Endothelial cell of umbilical vein (primary cell): Measurements from ENCODE around the gene CAPN12. TPM values are rescaled to one million over a fixed set of nuclear protein-coding genes. Genes with fewer than 3 reads are reported as not detected.

Experiments
- BruUV-seq: library from RNA; stranded (reverse); fragments of 400-500 nt; replicated peaks from 2 replicates; lab custom pipeline; 2021; lab: Mats Ljungman, UMichigan
- CTCF ChIA-PET: fragments of 300-600, 350-600 bp; sonication (Branson Sonifier 250); formaldehyde crosslinking; loops from one replicate; lab custom pipeline; 2021; ENCODE audit warnings: antibody characterized with exemption, inconsistent platforms; lab: Charles Lee
- POLR2A ChIA-PET: fragments of 300-600, 350-600 bp; sonication (Branson Sonifier 250); formaldehyde crosslinking; loops from one replicate; lab custom pipeline; 2021; ENCODE audit warnings: antibody characterized with exemption, inconsistent platforms; lab: Charles Lee
- DNase-seq: peaks from one replicate; pipeline ENCODE4 v3.0.0-alpha.2; 2011; ENCODE audit warnings: low read depth, low spot score
- FAIRE-seq: peaks from 2 replicates; lab custom pipeline; 2011; peaks lifted over from hg19 to GRCh38; lab: Jason Lieb, UNC
- H2AFZ ChIP-seq: 2 replicates; pipeline ENCODE4 v1.6.0; 2012; ENCODE audit warnings: low read depth, low read length, control low read depth, inconsistent platforms
- H3K27ac ChIP-seq: 2 replicates; pipeline ENCODE4 v1.5.1; 2011; ENCODE audit warnings: low read depth, mild to moderate bottlenecking, control low read depth, low read length, moderate library complexity; ENCODE audit not compliant: insufficient read depth
- H3K27me3 ChIP-seq, 2 experiments: 2 replicates each; pipeline versions ENCODE4 v1.6.0 to v1.6.1; 2011; ENCODE audit warnings: low read length in 2 of 2, mixed read lengths in 1 of 2; ENCODE audit not compliant: control insufficient read depth in 2 of 2, insufficient read depth in 2 of 2
- H3K36me3 ChIP-seq, 2 experiments: 2 replicates in 1 of 2; 3 replicates in 1 of 2; pipeline ENCODE4 v1.5.1; 2011; ENCODE audit warnings: low read length in 2 of 2, mild to moderate bottlenecking in 1 of 2, moderate library complexity in 1 of 2; ENCODE audit not compliant: control insufficient read depth in 2 of 2, insufficient read depth in 2 of 2; ENCODE audit errors: extremely low read depth in 1 of 2
- H3K4me1 ChIP-seq: 3 replicates; pipeline ENCODE4 v1.5.1; 2011; ENCODE audit warnings: mild to moderate bottlenecking, low read length; ENCODE audit not compliant: control insufficient read depth, insufficient read depth; ENCODE audit errors: extremely low read depth
- H3K4me2 ChIP-seq: 2 replicates; pipeline ENCODE4 v1.6.1; 2011; ENCODE audit warnings: low read length, control low read depth, mixed read lengths; ENCODE audit not compliant: insufficient read depth
- H3K4me3 ChIP-seq, 3 experiments: fragments of 200-600 bp in 1 of 3; sonication (generic), shearing (Covaris generic) in 1 of 3; replicated peaks in 1 of 3; 2 replicates each; pipeline ENCODE4 v1.5.1; 2011 to 2016; ENCODE audit warnings: control low read depth in 3 of 3, low read length in 3 of 3, mild to moderate bottlenecking in 2 of 3, inconsistent platforms in 1 of 3, low read depth in 1 of 3, moderate library complexity in 1 of 3; ENCODE audit not compliant: insufficient read depth in 1 of 3
- H3K79me2 ChIP-seq: 2 replicates; pipeline ENCODE4 v1.6.0; 2012; ENCODE audit warnings: low read length, inconsistent platforms; ENCODE audit not compliant: control insufficient read depth, insufficient read depth
- H3K9ac ChIP-seq: replicated peaks from 2 replicates; pipeline ENCODE3; 2011; ENCODE audit warnings: low read length, control low read depth; ENCODE audit not compliant: insufficient read depth; ENCODE audit errors: extremely low read depth
- H3K9me1 ChIP-seq: replicated peaks from 3 replicates; pipeline ENCODE4 v1.6.0; 2011; ENCODE audit warnings: mild to moderate bottlenecking, low read length; ENCODE audit not compliant: control insufficient read depth, insufficient read depth; ENCODE audit errors: extremely low read depth
- H3K9me3 ChIP-seq: replicated peaks from 2 replicates; pipeline ENCODE4 v1.5.1; 2012; ENCODE audit warnings: low read length, inconsistent platforms; ENCODE audit not compliant: control insufficient read depth, insufficient read depth
- H4K20me1 ChIP-seq: replicated peaks from 2 replicates; pipeline ENCODE3; 2011; ENCODE audit warnings: mild to moderate bottlenecking, low read length; ENCODE audit not compliant: control insufficient read depth, insufficient read depth; ENCODE audit errors: extremely low read depth
- EZH2 ChIP-seq: IDR thresholded peaks from 2 replicates; pipeline ENCODE4 v1.6.1; 2012; ENCODE audit warnings: borderline replicate concordance, low read depth, mild to moderate bottlenecking, moderate library complexity, low read length, inconsistent platforms; ENCODE audit not compliant: severe bottlenecking
- FOS ChIP-seq: IDR thresholded peaks from 2 replicates; pipeline ENCODE4 v1.6.1; 2011; ENCODE audit warnings: mild to moderate bottlenecking, low read length, moderate library complexity, borderline replicate concordance; ENCODE audit not compliant: insufficient read depth
- GATA2 ChIP-seq: IDR thresholded peaks from 2 replicates; pipeline ENCODE4 v1.7.0; 2011; ENCODE audit warnings: low read depth, mild to moderate bottlenecking, moderate library complexity, mixed read lengths, low read length; ENCODE audit not compliant: insufficient read length, insufficient read depth
- JUN ChIP-seq: IDR thresholded peaks from 2 replicates; pipeline ENCODE4 v1.6.1; 2011; ENCODE audit warnings: borderline replicate concordance, low read depth; ENCODE audit not compliant: insufficient read length, insufficient read depth
- MAX ChIP-seq: IDR thresholded peaks from 2 replicates; pipeline ENCODE4 v1.6.1; 2011; ENCODE audit not compliant: insufficient read depth, insufficient read length
- MYC ChIP-seq: IDR thresholded peaks from one replicate; pipeline ENCODE4 v1.6.1; 2011; ENCODE audit warnings: mild to moderate bottlenecking, low read depth, low read length
- POLR2A ChIP-seq: IDR thresholded peaks from 2 replicates; pipeline ENCODE4 v1.6.1; 2012; ENCODE audit warnings: low read depth, mild to moderate bottlenecking, control low read depth, low read length
- POLR2AphosphoS5 ChIP-seq: IDR thresholded peaks from 2 replicates; pipeline ENCODE4 v1.6.1; 2012; ENCODE audit warnings: low read depth, mild to moderate bottlenecking, control low read depth, low read length, moderate library complexity; ENCODE audit not compliant: insufficient read depth
- dilution Hi-C: fragments of 300-500 bp; cut with MboI; formaldehyde crosslinking; loops from one replicate; pipeline ENCODE4 v1.15.0; 2019; ENCODE audit warnings: low sequenced_read_pairs; ENCODE audit not compliant: extremely low pct_ligation_motif_present
- intact Hi-C: fragments of 100-400 bp; cut with micrococcal nuclease; formaldehyde crosslinking; loops from one replicate; pipeline ENCODE4 v1.10.0; 2022
- polyA plus RNA-seq, 4 experiments: library from polyadenylated mRNA; depleted of rRNA in 3 of 4; stranded (reverse) in 3 of 4; unstranded in 1 of 4; fragments of >200 nt; gene quantifications; 2 replicates each; pipeline versions ENCODE4 v1.2.1 to v1.2.3, GENCODE V29; 2011 to 2012; ENCODE audit warnings: missing spikeins in 1 of 4
- total RNA-seq: library from RNA; stranded (reverse); gene quantifications from 2 replicates; pipeline ENCODE4 v1.2.3, GENCODE V29; 2021

CAPN12 gene
- total and polyA plus RNA-seq, 2 donors (not counting 3 experiments of a cell fraction or from before 2014, with no cell fraction given) = 0.35 TPM; not detected in 1

- ChIA-PET POLR2A (no interaction called here), CTCF (interaction anchor here (0.6 to 1.1 kb wide), 4 partner anchors 10 to 61 kb away, joined by 3 read pairs; no protein-coding TSS in a partner anchor)
- Histone ChIP-seq H3K36me3 (peaks cover 10 to 16% of the 10 kb centered on the region in 2 experiments), H3K4me3 (no peak overlapping the region), H3K4me1 (peaks cover 37% of the 10 kb centered on the region), H3K27ac (no peak overlapping the region), H3K9me3 (no peaks in the 10 kb centered on the region), H2AFZ (no peak overlapping the region), H3K9me1 (no peaks in the 10 kb centered on the region), H4K20me1 (no peaks in the 10 kb centered on the region), H3K27me3 (no peaks in the 10 kb centered on the region), H3K4me2 (no peak overlapping the region), H3K9ac (no peak overlapping the region), H3K79me2 (peaks cover 94% of the 10 kb centered on the region)
- BruUV-seq = no TSS peak
- dilution Hi-C loops = no loop called here
- DNase-seq = no peak
- FAIRE-seq = no peak
- no peak for TF ChIP-seq POLR2A
- TF ChIP-seq FOS = no peak
- TF ChIP-seq POLR2AphosphoS5 = no peak
- TF ChIP-seq JUN = no peak
- no peak for TF ChIP-seq MAX
- no peak for TF ChIP-seq GATA2
- no peak for TF ChIP-seq EZH2
- no peak for TF ChIP-seq MYC
- intact Hi-C loops = no loop called here
These were observed 48.2 kb downstream of the CAPN12 start for GRCh38 chr19:38695832-38696728.
